Measurements from ENCODE around the gene ZNF43.
"Not testable (repeated sequence)": the region's sequence is repeated elsewhere in the genome, so short reads cannot be mapped to it uniquely, and the experiment has no call there.

The ZNF43 gene

DNA sequence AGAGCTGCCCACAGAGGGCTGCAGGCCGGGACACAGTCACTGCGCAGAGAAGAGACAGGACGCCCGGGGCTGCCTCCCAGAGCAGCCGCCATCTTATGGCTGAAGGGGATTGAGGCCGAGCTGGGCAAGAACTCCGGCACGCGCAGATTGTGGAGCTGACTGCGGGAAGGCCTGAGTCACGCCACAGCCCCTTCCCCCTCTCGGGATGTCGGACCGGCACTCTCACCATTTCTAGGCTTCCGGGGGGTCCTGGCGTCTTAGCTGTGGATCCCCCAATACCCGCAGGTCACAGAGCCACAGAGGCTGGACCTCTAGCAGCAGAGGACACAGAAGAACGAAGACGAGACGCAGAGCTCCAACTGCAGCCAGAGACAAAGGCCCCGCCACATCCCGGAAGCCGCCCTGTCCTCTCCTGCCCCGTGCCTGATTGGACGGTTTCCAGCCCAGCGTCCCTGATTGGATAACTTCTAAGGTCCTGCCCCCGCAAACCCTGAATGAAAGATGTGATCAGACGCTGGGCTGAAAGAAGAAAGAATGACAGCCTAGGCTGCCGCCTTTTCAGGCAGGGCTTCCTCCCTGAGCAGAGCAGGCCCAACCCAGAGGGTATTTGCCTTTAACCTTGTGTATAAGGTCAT is at the start of gene ZNF43:
Gene ZNF43, minus strand, starts transcription at position 373 of the 635 bp plus-strand sequence. Its CDS starts 144 bp downstream, at position 229.
- peak; percentile 94 for DNase-seq

DNA sequence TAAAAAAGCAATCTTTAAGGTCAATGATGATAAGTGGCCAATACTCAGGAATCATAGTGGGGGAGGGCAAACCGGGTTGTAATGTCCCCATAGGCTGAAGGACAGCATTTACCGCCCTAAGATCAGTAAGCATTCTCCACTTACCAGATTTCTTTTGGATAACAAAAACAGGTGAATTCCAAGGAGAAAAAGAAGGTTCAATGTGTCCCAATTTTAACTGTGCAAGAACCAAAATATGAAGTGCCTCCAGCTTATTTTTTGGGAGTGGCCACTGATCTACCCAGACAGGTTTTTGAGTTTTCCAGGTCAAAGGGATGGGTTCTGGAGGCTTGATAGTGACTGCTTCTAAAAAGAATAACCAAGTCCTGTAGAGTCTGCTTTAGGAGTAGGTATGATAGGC is 49.5 kb upstream of the ZNF43 start:
- DNase-seq = not testable (repeated sequence)

GRCh38 chr19:21884786-21885185 is 48.8 kb upstream of the ZNF43 start:
- not testable (repeated sequence) for DNase-seq

GRCh38 chr19:21883516-21883915 is 47.5 kb upstream of the ZNF43 start:
- DNase-seq = no peak

DNA sequence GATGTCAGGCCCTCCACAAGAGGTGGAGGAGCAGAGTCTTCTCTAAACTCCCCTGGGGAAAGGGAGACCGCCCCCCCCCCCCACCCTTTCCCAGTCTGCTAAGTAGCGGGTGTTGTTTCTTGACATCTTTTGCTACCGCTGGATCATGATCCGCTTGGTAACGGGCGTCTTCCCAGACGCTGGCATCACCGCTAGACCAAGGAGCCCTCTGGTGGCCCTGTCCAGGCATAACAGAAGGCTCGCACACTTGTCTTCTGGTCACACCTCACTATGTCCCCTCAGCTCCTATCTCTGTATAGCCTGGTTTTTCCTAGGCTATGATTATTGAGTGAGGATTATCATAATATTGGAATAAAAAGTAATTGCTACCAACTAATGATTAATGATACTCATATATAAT is 44.8 kb upstream of the ZNF43 start:
- not testable (repeated sequence) for DNase-seq

GRCh38 chr19:21878646-21879045 is 42.7 kb upstream of the ZNF43 start:
- DNase-seq = no peak

DNA sequence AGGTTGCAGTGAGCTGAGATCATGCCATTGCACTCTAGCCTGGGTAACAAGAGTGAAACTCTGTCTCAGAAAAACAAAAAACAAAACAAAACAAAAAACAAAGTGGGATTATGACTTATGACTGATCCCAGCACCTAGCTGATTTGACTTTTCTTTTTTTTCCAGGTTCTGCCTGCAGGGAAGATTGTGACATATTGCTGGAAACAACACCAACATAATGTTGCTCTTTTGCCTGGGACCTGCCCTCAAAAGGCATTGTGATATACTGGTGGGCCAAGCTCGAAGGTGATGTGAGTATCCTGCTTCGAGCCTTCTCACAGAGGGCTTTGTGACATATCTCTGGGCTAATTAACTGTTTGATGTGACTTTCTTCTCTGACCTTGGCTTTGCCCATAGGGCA is 42.0 kb upstream of the ZNF43 start:
- DNase-seq = no peak

GRCh38 chr19:21876608-21877007 is 40.6 kb upstream of the ZNF43 start:
- not testable (repeated sequence) for DNase-seq

DNA sequence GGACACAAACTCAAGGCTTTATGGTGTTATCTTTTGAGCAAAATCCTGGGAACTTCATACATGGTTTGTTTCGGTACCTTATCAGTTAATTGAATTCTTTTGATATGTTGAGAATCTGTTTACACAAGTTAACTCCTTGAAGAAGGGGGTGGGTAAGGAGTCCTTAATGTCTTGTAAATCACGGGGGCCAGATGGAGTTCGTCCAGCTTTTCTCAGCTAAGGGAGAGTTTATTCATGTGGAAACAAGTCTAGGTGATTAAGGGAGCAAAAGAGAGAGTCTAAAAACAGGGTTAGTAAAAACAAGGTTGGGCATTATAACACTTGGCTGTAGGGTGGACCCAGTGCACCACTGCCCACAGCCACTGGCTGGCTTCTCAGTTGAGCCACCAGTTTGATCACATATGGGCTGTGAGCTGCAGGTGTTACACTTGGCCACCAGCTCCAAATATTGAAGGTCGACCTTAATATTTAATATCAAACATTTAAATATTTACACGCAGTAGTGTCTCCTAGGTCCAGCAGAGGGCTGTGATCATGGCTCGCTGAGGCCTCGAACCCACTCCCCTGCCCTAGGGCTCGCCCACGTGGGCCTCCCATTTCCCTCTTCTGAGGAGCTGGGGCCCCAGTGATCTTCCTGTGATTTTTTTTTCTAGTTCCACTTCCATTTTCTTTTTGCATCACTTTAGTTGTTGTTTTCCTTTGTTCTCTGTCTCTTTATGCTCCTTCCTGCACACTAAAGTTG is 21.0 kb upstream of the ZNF43 start:
- no peak for DNase-seq

GRCh38 chr19:21851596-21852345 is 15.8 kb upstream of the ZNF43 start:
- DNase-seq = peak; percentile 91

GRCh38 chr19:21850656-21851255 is 14.8 kb upstream of the ZNF43 start:
- DNase-seq = no peak

- DNase-seq = no peak
Measured at GRCh38 chr19:21848706-21849105, 12.7 kb upstream of the ZNF43 start.

DNA sequence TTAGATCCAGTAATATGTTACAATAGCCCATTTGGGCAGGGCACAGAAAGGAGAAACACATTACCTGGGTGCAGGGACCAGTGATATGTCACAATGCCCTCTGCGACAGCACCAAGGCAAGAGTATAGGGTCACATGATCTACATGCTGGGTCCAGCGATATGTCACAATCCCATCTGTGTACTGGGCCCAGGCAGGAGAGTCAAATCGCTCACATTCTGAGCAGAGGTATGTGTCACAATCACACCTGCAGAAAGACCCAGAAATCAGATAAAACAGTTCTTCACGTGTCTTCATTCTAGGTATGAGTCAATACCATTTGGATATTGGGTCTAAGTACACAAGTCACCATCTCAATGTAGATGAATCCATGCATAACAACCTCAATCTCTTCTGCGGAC is 7.1 kb upstream of the ZNF43 start:
- DNase-seq = no peak

DNA sequence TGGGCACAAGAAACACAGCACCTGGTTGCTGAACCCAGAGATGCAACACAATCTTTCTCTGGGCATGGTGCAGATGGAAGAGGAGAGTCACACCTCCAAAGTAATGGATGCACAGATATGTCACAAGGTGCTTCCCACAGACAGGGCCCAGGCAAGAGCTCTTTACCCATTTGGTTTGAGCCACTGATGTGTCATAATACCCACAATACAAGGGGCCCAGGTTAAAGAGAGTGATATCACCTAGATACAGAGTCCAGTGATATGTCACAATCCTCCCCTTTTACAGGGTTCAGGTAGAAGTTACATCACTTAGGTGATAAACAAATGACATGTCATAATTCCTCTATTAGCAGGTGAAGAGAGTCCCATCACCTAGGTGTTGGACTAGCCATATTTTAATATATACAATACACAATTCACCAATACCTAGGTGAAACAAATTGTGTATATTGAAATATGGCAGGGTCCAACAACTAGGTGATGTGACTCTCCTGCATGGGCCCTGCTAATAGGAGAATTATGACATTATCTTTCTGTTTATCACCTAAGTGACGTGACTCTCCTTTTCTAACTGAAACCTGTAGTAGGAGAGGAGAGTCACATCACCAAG is 5.6 kb upstream of the ZNF43 start:
- DNase-seq = no peak

DNA sequence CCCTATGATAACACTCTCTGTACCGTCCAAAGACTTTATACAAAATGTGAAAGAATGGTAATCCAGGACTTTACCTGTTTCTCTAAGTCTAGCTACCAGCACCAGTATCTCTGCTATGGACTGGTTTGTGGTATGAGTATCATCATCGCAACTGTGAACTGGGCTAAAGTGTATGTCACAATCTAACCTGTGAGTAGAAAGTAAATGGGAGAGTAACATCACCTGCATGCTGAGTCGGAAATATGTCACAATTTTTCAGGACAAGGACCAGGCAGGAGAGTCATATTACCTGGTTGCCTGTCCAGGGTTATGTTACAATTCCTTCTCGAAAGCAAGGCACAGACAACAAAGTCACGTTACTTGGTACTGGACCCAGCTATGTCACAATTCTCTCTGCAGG is 5.1 kb upstream of the ZNF43 start:
- no peak for DNase-seq

GRCh38 chr19:21839976-21840375 is 4.0 kb upstream of the ZNF43 start:
- no peak for DNase-seq

DNA sequence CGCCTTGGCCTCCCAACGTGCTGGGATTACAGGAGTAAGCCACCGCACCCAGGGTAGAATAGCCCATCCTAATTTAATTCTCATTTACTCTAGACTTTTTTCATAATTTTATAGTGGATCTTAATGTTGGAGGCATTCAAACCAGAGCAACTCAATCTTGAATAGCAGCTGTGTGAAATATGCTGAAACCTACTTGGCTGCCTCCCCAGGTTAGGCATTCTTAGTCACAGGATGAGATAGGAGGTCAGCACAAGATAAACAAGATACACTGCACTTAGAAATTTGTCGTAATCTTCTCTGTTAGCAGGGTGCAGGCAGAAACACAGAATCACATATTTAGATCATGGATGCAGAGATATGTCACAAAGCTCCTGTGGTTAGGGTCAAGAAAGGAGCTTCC is 2.7 kb upstream of the ZNF43 start:
- no peak for DNase-seq

GRCh38 chr19:21835429-21835809 is 563 bp downstream of the ZNF43 start:
- no peak for DNase-seq

- DNase-seq = no peak
Measured at GRCh38 chr19:21833733-21834132, 2.2 kb downstream of the ZNF43 start.

DNA sequence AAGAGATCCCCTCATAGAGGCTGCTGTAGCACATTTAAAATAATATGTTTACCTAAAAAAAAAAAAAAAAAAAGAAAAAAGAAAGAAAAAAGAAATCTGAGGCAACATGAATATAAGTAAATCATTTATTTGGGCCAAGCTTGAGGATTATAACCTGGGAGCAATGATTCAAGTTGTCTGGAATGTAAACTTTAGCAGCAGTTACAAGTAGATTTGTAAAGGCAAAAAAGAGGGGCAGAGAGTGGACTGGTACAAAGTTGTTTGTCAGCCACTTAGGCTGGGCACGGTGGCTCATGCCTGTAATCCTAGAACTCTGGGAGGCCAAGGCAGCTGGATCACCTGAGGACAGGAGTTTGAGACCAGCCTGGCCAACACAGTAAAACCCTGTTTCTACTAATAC is 11.3 kb downstream of the ZNF43 start:
- no peak for DNase-seq

DNA sequence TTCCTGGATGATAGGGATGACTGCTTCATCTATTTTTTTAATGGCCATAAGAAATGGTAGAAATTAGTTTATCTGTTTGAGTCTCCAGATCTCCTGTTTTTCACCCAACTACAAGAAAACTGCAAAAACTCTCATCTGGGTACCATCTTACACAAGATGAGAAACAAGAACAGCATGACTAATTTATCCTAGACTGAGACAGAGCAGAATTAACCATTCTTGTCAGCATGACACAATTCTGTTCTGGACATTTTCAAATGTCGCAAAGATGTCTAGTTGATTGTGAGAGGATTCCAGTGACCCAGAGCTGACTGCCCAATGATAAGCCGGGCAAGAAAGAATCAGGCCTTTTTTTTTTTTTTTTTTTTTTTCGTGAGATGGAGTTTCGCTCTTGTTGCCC is 12.8 kb downstream of the ZNF43 start:
- no peak for DNase-seq

GRCh38 chr19:21812448-21812847 is 23.5 kb downstream of the ZNF43 start:
- no peak for DNase-seq

GRCh38 chr19:21808400-21809000 is 27.5 kb downstream of the ZNF43 start:
- not testable (repeated sequence) for DNase-seq
